ENCODE data around the gene ACBD3.

GRCh38 chr1:226121049-226121586, 65.4 kb downstream of the ACBD3 start:
- no peak for TF ChIP-seq CTCF (IDR thresholded peaks at IDR 0.05; ENCODE audit: borderline replicate concordance, extremely low read depth, low read length, poor library complexity, severe bottlenecking)
- TF ChIP-seq EZH2 (IDR thresholded peaks at IDR 0.05; ENCODE audit: borderline replicate concordance, low read depth, low read length, severe bottlenecking) = no peak
